CD4-positive, alpha-beta memory T cell (primary cell): ENCODE measurements around the gene JAM3. TPM values are rescaled to one million over a fixed set of nuclear protein-coding genes. Genes with fewer than 3 reads are reported as not detected.

Source experiments
- CTCF ChIA-PET: fragments of 350-600 bp; sonication (Branson Sonifier 250); formaldehyde crosslinking; loops from one replicate; lab custom pipeline; 2021; ENCODE audit warnings: inconsistent platforms; ENCODE audit not compliant: partially characterized antibody; lab: Charles Lee
- POLR2A ChIA-PET: fragments of 350-600 bp; sonication (Branson Sonifier 250); formaldehyde crosslinking; loops from one replicate; lab custom pipeline; 2021; ENCODE audit not compliant: partially characterized antibody; lab: Charles Lee
- DNase-seq, 5 donors: peaks; one replicate each; pipeline versions ENCODE4 v3.0.0 to v3.0.0-alpha.2; 2020 to 2022; ENCODE audit warnings: mixed read lengths in 1 of 5
- H3K27ac ChIP-seq: one replicate; pipeline ENCODE4 v1.7.0; 2013; ENCODE audit warnings: low read depth, low read length
- H3K27me3 ChIP-seq: 2 replicates; pipeline ENCODE4 v1.7.0; 2013; ENCODE audit warnings: mild to moderate bottlenecking, low read length, moderate library complexity; ENCODE audit not compliant: insufficient read depth
- H3K36me3 ChIP-seq: 2 replicates; pipeline ENCODE4 v1.7.0; 2013; ENCODE audit warnings: mild to moderate bottlenecking, low read length, moderate library complexity; ENCODE audit not compliant: insufficient read depth
- H3K4me1 ChIP-seq: 2 replicates; pipeline ENCODE4 v1.7.0; 2013; ENCODE audit warnings: mild to moderate bottlenecking, low read length, moderate library complexity; ENCODE audit not compliant: insufficient read depth
- H3K4me3 ChIP-seq, 2 donors: one replicate each; pipeline ENCODE4 v1.7.0; 2013; ENCODE audit warnings: low read length in 2 of 2, mild to moderate bottlenecking in 1 of 2
- H3K9me3 ChIP-seq, 2 donors: one replicate each; pipeline ENCODE4 v1.7.0; 2013; ENCODE audit warnings: low read length in 2 of 2, control low read depth in 1 of 2; ENCODE audit not compliant: control insufficient read depth in 1 of 2
- H3K27ac Mint-ChIP-seq, 7 donors: one replicate each; pipeline ENCODE4 v1.8.0; 2020 to 2021; ENCODE audit warnings: mixed read lengths in 7 of 7, mild to moderate bottlenecking in 6 of 7, inconsistent platforms in 3 of 7, moderate library complexity in 3 of 7
- H3K27me3 Mint-ChIP-seq, 2 donors: one replicate each; pipeline ENCODE4 v1.8.0; 2020 to 2021; ENCODE audit warnings: mixed read lengths in 2 of 2
- H3K36me3 Mint-ChIP-seq, 2 donors: one replicate each; pipeline ENCODE4 v1.8.0; 2020 to 2021; ENCODE audit warnings: mixed read lengths in 2 of 2, inconsistent platforms in 1 of 2, mild to moderate bottlenecking in 1 of 2
- H3K4me1 Mint-ChIP-seq, 4 donors: one replicate each; pipeline ENCODE4 v1.8.0; 2020 to 2021; ENCODE audit warnings: mixed read lengths in 4 of 4, mild to moderate bottlenecking in 1 of 4
- H3K4me3 Mint-ChIP-seq, 8 donors: one replicate each; pipeline ENCODE4 v1.8.0; 2020 to 2021; ENCODE audit warnings: mixed read lengths in 8 of 8, mild to moderate bottlenecking in 7 of 8, moderate library complexity in 6 of 8, inconsistent platforms in 3 of 8
- H3K9me3 Mint-ChIP-seq, 8 donors: one replicate each; pipeline ENCODE4 v1.8.0; 2020 to 2021; ENCODE audit warnings: mixed read lengths in 8 of 8, mild to moderate bottlenecking in 5 of 8, inconsistent platforms in 3 of 8, moderate library complexity in 1 of 8
- intact Hi-C: fragments of 100-400 bp; cut with micrococcal nuclease; formaldehyde crosslinking; loops from one replicate; pipeline ENCODE4 v1.15.1; 2023
- polyA plus RNA-seq, 2 donors: library from polyadenylated mRNA; unstranded; fragments of 300-500 nt; fragmentation: Illumina TruSeq; gene quantifications; one replicate each; pipeline ENCODE4 v1.2.3, GENCODE V29; 2021
- total RNA-seq, 2 experiments: library from RNA; stranded (reverse); gene quantifications; one replicate each; pipeline ENCODE4 v1.2.3, GENCODE V29; 2021

JAM3 gene
- total and polyA plus RNA-seq, 4 experiments from 2014 or later, result 6.5 to 8.3 (median 6.7) TPM

GRCh38 chr11:134140961-134141490 lies 72.2 kb downstream of the JAM3 start:
- Mint-ChIP-seq H3K27ac (peak overlapping the region in 1 of 7 donors; percentile 4), H3K36me3 (peaks cover 3 to 10% of the 10 kb centered on the region in 2 donors), H3K4me1 (peaks cover 0 to 8% (median 5%) of the 10 kb centered on the region in 4 donors), H3K27me3 (no peaks in the 10 kb centered on the region), H3K9me3 (peaks cover 0 to 2% (median 0%) of the 10 kb centered on the region in 8 donors), H3K4me3 (no peak overlapping the region)
- Histone ChIP-seq H3K4me3 (no peak overlapping the region), H3K9me3 (no peaks in the 10 kb centered on the region), H3K4me1 (no peaks in the 10 kb centered on the region), H3K36me3 (no peaks in the 10 kb centered on the region), H3K27me3 (no peaks in the 10 kb centered on the region), H3K27ac (no peak overlapping the region)
- no peak for DNase-seq
- ChIA-PET POLR2A (no interaction called here), CTCF (interaction anchor here (1.0 to 3.1 kb wide), 5 partner anchors 9 to 216 kb away, joined by 3 to 43 read pairs (median 6); no protein-coding TSS in a partner anchor)
- intact Hi-C loops, result no loop called here

GRCh38 chr11:134142536-134142935 lies 73.7 kb downstream of the JAM3 start:
- peak overlapping the region in 1 of 7 donors; percentile 48 for H3K27ac Mint-ChIP-seq
- no peak overlapping the region for H3K4me3 ChIP-seq
- H3K4me1 Mint-ChIP-seq, result peaks cover 0 to 8% (median 5%) of the 10 kb centered on the region in 4 donors
- H3K9me3 Mint-ChIP-seq, result peaks cover 0 to 2% (median 0%) of the 10 kb centered on the region in 8 donors
- no peak for DNase-seq
- H3K9me3 ChIP-seq, result no peaks in the 10 kb centered on the region
- H3K4me3 Mint-ChIP-seq, result no peak overlapping the region
- peaks cover 3 to 10% of the 10 kb centered on the region in 2 donors for H3K36me3 Mint-ChIP-seq
- H3K4me1 ChIP-seq, result no peaks in the 10 kb centered on the region
- H3K27ac ChIP-seq, result no peak overlapping the region
- ChIA-PET POLR2A (no interaction called here), CTCF (interaction anchor here (0.6 to 1.9 kb wide), 3 partner anchors 91 to 215 kb away, joined by 3 to 10 read pairs (median 8); no protein-coding TSS in a partner anchor)
- intact Hi-C loops, result no loop called here
- H3K27me3 Mint-ChIP-seq, result no peaks in the 10 kb centered on the region
- no peaks in the 10 kb centered on the region for H3K36me3 ChIP-seq
- no peaks in the 10 kb centered on the region for H3K27me3 ChIP-seq

GRCh38 chr11:134143801-134144200 lies 74.9 kb downstream of the JAM3 start:
- Mint-ChIP-seq H3K4me1 (peaks cover 0 to 8% (median 5%) of the 10 kb centered on the region in 4 donors), H3K27me3 (no peaks in the 10 kb centered on the region), H3K36me3 (peaks cover 3 to 19% of the 10 kb centered on the region in 2 donors), H3K9me3 (peaks cover 0 to 2% (median 0%) of the 10 kb centered on the region in 8 donors), H3K4me3 (no peak overlapping the region), H3K27ac (peak overlapping the region in 1 of 7 donors; percentile 30)
- Histone ChIP-seq H3K27ac (no peak overlapping the region), H3K4me1 (no peaks in the 10 kb centered on the region), H3K9me3 (no peaks in the 10 kb centered on the region), H3K4me3 (no peak overlapping the region), H3K27me3 (no peaks in the 10 kb centered on the region), H3K36me3 (no peaks in the 10 kb centered on the region)
- no peak for DNase-seq
- intact Hi-C loops, result no loop called here
- CTCF ChIA-PET, result no interaction called here
- POLR2A ChIA-PET, result no interaction called here

GRCh38 chr11:134144744-134145143 lies 75.9 kb downstream of the JAM3 start:
- Histone ChIP-seq H3K4me1 (no peaks in the 10 kb centered on the region), H3K27ac (no peak overlapping the region), H3K4me3 (no peak overlapping the region), H3K9me3 (no peaks in the 10 kb centered on the region), H3K27me3 (no peaks in the 10 kb centered on the region), H3K36me3 (peaks cover 4% of the 10 kb centered on the region)
- Mint-ChIP-seq H3K36me3 (peaks cover 3 to 25% of the 10 kb centered on the region in 2 donors), H3K4me3 (no peak overlapping the region), H3K9me3 (peaks cover 0 to 2% (median 0%) of the 10 kb centered on the region in 8 donors), H3K27ac (peak overlapping the region in 1 of 7 donors; percentile 64), H3K4me1 (peaks cover 0 to 5% (median under 1%) of the 10 kb centered on the region in 4 donors), H3K27me3 (no peaks in the 10 kb centered on the region)
- POLR2A ChIA-PET, result no interaction called here
- CTCF ChIA-PET, result no interaction called here
- DNase-seq, result no peak
- intact Hi-C loops, result no loop called here

GRCh38 chr11:134145715-134146114 lies 76.8 kb downstream of the JAM3 start:
- H3K27ac ChIP-seq, result no peak overlapping the region
- Mint-ChIP-seq H3K27me3 (no peaks in the 10 kb centered on the region), H3K4me1 (peaks cover 0 to 5% (median 0%) of the 10 kb centered on the region in 4 donors), H3K9me3 (peaks cover 0 to 2% (median 0%) of the 10 kb centered on the region in 8 donors), H3K4me3 (no peak overlapping the region), H3K36me3 (peaks cover 3 to 27% of the 10 kb centered on the region in 2 donors), H3K27ac (no peak overlapping the region)
- no peak for DNase-seq
- ChIA-PET CTCF (interaction anchor here (0.8 to 1.2 kb wide), 3 partner anchors 9 to 218 kb away, joined by 3 to 4 read pairs (median 3); no protein-coding TSS in a partner anchor), POLR2A (no interaction called here)
- no peaks in the 10 kb centered on the region for H3K27me3 ChIP-seq
- H3K4me3 ChIP-seq, result no peak overlapping the region
- H3K4me1 ChIP-seq, result no peaks in the 10 kb centered on the region
- peaks cover 4% of the 10 kb centered on the region for H3K36me3 ChIP-seq
- intact Hi-C loops, result no loop called here
- H3K9me3 ChIP-seq, result no peaks in the 10 kb centered on the region

- peaks cover 0 to 36% of the 10 kb centered on the region in 2 donors for H3K36me3 Mint-ChIP-seq
- DNase-seq, result no peak
- H3K9me3 Mint-ChIP-seq, result no peaks in the 10 kb centered on the region
- H3K4me3 ChIP-seq, result no peak overlapping the region
- H3K4me1 Mint-ChIP-seq, result peaks cover 0 to 5% (median 0%) of the 10 kb centered on the region in 4 donors
- no peaks in the 10 kb centered on the region for H3K4me1 ChIP-seq
- intact Hi-C loops, result no loop called here
- H3K27me3 ChIP-seq, result no peaks in the 10 kb centered on the region
- ChIA-PET CTCF (interaction anchor here (0.6 to 1.2 kb wide), 3 partner anchors 10 to 97 kb away, joined by 3 to 4 read pairs (median 3); no protein-coding TSS in a partner anchor), POLR2A (no interaction called here)
- no peak overlapping the region for H3K4me3 Mint-ChIP-seq
- no peak overlapping the region for H3K27ac ChIP-seq
- H3K27ac Mint-ChIP-seq, result peak overlapping the region in 1 of 7 donors; percentile 38
- peaks cover 6% of the 10 kb centered on the region for H3K36me3 ChIP-seq
- no peaks in the 10 kb centered on the region for H3K9me3 ChIP-seq
- H3K27me3 Mint-ChIP-seq, result no peaks in the 10 kb centered on the region
Observed at GRCh38 chr11:134146598-134146997, 77.7 kb downstream of the JAM3 start.

- H3K9me3 Mint-ChIP-seq, result no peaks in the 10 kb centered on the region
- H3K4me3 Mint-ChIP-seq, result no peak overlapping the region
- Histone ChIP-seq H3K4me1 (no peaks in the 10 kb centered on the region), H3K27me3 (no peaks in the 10 kb centered on the region), H3K4me3 (no peak overlapping the region), H3K9me3 (no peaks in the 10 kb centered on the region), H3K36me3 (peaks cover 27% of the 10 kb centered on the region), H3K27ac (no peak overlapping the region)
- no peaks in the 10 kb centered on the region for H3K4me1 Mint-ChIP-seq
- intact Hi-C loops, result no loop called here
- peak overlapping the region in 1 of 7 donors; percentile 50 for H3K27ac Mint-ChIP-seq
- ChIA-PET CTCF (interaction anchor here (0.9 to 1.4 kb wide), 4 partner anchors 9 to 222 kb away, joined by 3 to 5 read pairs (median 3); no protein-coding TSS in a partner anchor), POLR2A (no interaction called here)
- no peaks in the 10 kb centered on the region for H3K27me3 Mint-ChIP-seq
- DNase-seq, result no peak
- H3K36me3 Mint-ChIP-seq, result peaks cover 7 to 54% of the 10 kb centered on the region in 2 donors
Observed at GRCh38 chr11:134149371-134149770, 80.5 kb downstream of the JAM3 start.
